ENCODE results near the gene PDXP. TPM values are rescaled to one million over a fixed set of nuclear protein-coding genes. Genes with fewer than 3 reads are reported as not detected.

Gene PDXP
- total and polyA plus RNA-seq, 2 of the 4 experiments (the other 2 are of a cell fraction), result 5.4 to 24.1 TPM

- H3K4ac ChIP-seq (ENCODE audit: low read depth, low read length), result no peak overlapping the region
- peaks cover 9% of the 10 kb centered on the region for H3K9me1 ChIP-seq (ENCODE audit: insufficient read depth, low read length)
- POLR2A ChIA-PET (ENCODE audit: unreplicated experiment), result no interaction called here
- DNase-seq (no peak), ATAC-seq (ENCODE audit: low read depth) (no peak)
- no peak overlapping the region for H4K8ac ChIP-seq (ENCODE audit: low read depth in 2 of 2, low read length in 2 of 2)
- H3K9me3 ChIP-seq (ENCODE audit: control insufficient read depth, insufficient read depth, low read length), result no peaks in the 10 kb centered on the region
- H3K27ac ChIP-seq (ENCODE audit: insufficient read depth, low read length), result no peak overlapping the region
- H3K79me1 ChIP-seq (ENCODE audit: low read depth in 1 of 2, low read length in 2 of 2), result peaks cover 1 to 30% of the 10 kb centered on the region in 2 experiments; a peak in 3 of 4 replicates
- H3K36me3 ChIP-seq (ENCODE audit: control insufficient read depth, insufficient read depth, low read length), result peaks cover 40% of the 10 kb centered on the region
- TF ChIP-seq FOS (IDR thresholded peaks at IDR 0.05; ENCODE audit: low read depth, low read length), result no peak
- no peak for TF ChIP-seq MAFK (IDR thresholded peaks at IDR 0.05; ENCODE audit: low read depth, low read length)
- no peak for TF ChIP-seq USF2 (IDR thresholded peaks at IDR 0.05; ENCODE audit: low read depth, low read length)
- TF ChIP-seq RFX5 (IDR thresholded peaks at IDR 0.05; ENCODE audit: low read depth, low read length), result no peak
- no peak for TF ChIP-seq RAD21 (IDR thresholded peaks at IDR 0.05; ENCODE audit: low read length)
- no peak for TF ChIP-seq BHLHE40 (IDR thresholded peaks at IDR 0.05; ENCODE audit: low read depth, low read length)
- no peak for TF ChIP-seq ELK1 (IDR thresholded peaks at IDR 0.05; ENCODE audit: borderline replicate concordance, low read depth, low read length)
- no peak for TF ChIP-seq NFE2L2 (IDR thresholded peaks at IDR 0.05; ENCODE audit: low read depth, low read length)
- no peak for TF ChIP-seq CHD1 (IDR thresholded peaks at IDR 0.05; ENCODE audit: low read depth, low read length)
- TF ChIP-seq MAZ (IDR thresholded peaks at IDR 0.05; ENCODE audit: borderline replicate concordance, low read depth, low read length), result no peak
- TF ChIP-seq POLR2A (IDR thresholded peaks at IDR 0.05; ENCODE audit: low read depth, low read length), result no peak
- no peak for TF ChIP-seq SMC3 (IDR thresholded peaks at IDR 0.05; ENCODE audit: low read depth, low read length)
- no peak overlapping the region for H3K9ac ChIP-seq (ENCODE audit: low read depth, low read length)
- 91% methylated on average over 12 of the region's 27 CpGs; no CpG with 5 or more reads in 1 of the 2 experiments for WGBS, 2 experiments (ENCODE audit: extremely low coverage in 2 of 2, insufficient read length in 1 of 2)
- no peak overlapping the region for H3K23ac ChIP-seq (ENCODE audit: low read depth, low read length)
- dilution Hi-C loops (cut with HindIII; ENCODE audit: low sequenced_read_pairs, unreplicated experiment), result no loop called here
- no peak overlapping the region for H3K4me3 ChIP-seq (ENCODE audit: insufficient read depth, low read depth, low read length)
- intact Hi-C loops (cut with micrococcal nuclease), result no loop called here
- no peak overlapping the region for H3K14ac ChIP-seq (replicated peaks; ENCODE audit: low read depth, low read length)
- H2AK9ac ChIP-seq (replicated peaks; ENCODE audit: low read depth, low read length, poor library complexity), result no peak overlapping the region
- no peak overlapping the region for H2BK15ac ChIP-seq (ENCODE audit: low read depth, low read length)
- no peak overlapping the region for H4K5ac ChIP-seq (ENCODE audit: low read depth, low read length)
- H2BK5ac ChIP-seq (ENCODE audit: low read depth, low read length, poor library complexity, severe bottlenecking), result no peak overlapping the region
- no peak overlapping the region for H2AK5ac ChIP-seq (ENCODE audit: low read depth, low read length)
- H3K4me2 ChIP-seq (ENCODE audit: low read depth, low read length), result no peak overlapping the region
- H2BK20ac ChIP-seq (ENCODE audit: low read depth, low read length), result no peak overlapping the region
- peaks cover 8% of the 10 kb centered on the region for H3K4me1 ChIP-seq (ENCODE audit: control insufficient read depth, insufficient read depth, low read length)
- no peak overlapping the region for H3K56ac ChIP-seq (ENCODE audit: extremely low read depth, insufficient read depth, low read length)
- H4K20me1 ChIP-seq (ENCODE audit: insufficient read depth, low read length), result no peaks in the 10 kb centered on the region
- H2AFZ ChIP-seq (replicated peaks; ENCODE audit: low read length, poor library complexity), result no peak overlapping the region
- no peak overlapping the region for H4K91ac ChIP-seq (ENCODE audit: insufficient read depth, low read depth, low read length)
- no peak overlapping the region for H2BK120ac ChIP-seq (ENCODE audit: low read depth, low read length)
- no peak overlapping the region for H3K18ac ChIP-seq (ENCODE audit: low read depth, low read length)
- no TSS peak for BruUV-seq (replicated peaks)
- H3K27me3 ChIP-seq (ENCODE audit: control insufficient read depth, insufficient read depth, low read length), result no peaks in the 10 kb centered on the region
- CTCF ChIA-PET, result no interaction called here
- in situ Hi-C loops (cut with MboI; ENCODE audit: low sequenced_read_pairs), result no loop called here
These were observed 42.1 kb upstream of the PDXP start for GRCh38 chr22:37616201-37617083.
